Activated naive CD4-positive, alpha-beta T cell treated with anti-CD3 and anti-CD28 coated beads, Interleukin-2, amount 10 ng/mL, durations not matched to agents 7 days and 5 days (primary cell): ENCODE results near the gene TTBK2.
"Not testable (repeated sequence)": the region's sequence is repeated elsewhere in the genome, so short reads cannot be mapped to it uniquely, and the experiment has no call there.

Source experiments
- CTCF ChIA-PET: fragments of 350-600 bp; sonication (Branson Sonifier 250); formaldehyde crosslinking; loops from one replicate; lab custom pipeline; 2021; ENCODE audit warnings: antibody characterized with exemption; lab: Charles Lee
- DNase-seq: peaks from one replicate; pipeline ENCODE4 v3.0.0-alpha.2; 2020
- H3K27ac Mint-ChIP-seq: one replicate; pipeline ENCODE4 v1.8.0; 2021; ENCODE audit warnings: mild to moderate bottlenecking, moderate library complexity, mixed read lengths
- H3K27me3 Mint-ChIP-seq: one replicate; pipeline ENCODE4 v1.8.0; 2021; ENCODE audit warnings: mild to moderate bottlenecking, mixed read lengths
- H3K36me3 Mint-ChIP-seq: one replicate; pipeline ENCODE4 v1.8.0; 2021; ENCODE audit warnings: mixed read lengths
- H3K4me1 Mint-ChIP-seq: one replicate; pipeline ENCODE4 v1.8.0; 2021; ENCODE audit warnings: mixed read lengths
- H3K4me3 Mint-ChIP-seq: one replicate; pipeline ENCODE4 v1.8.0; 2021; ENCODE audit warnings: mild to moderate bottlenecking, moderate library complexity, mixed read lengths
- H3K9me3 Mint-ChIP-seq: one replicate; pipeline ENCODE4 v1.8.0; 2021; ENCODE audit warnings: mixed read lengths

Gene TTBK2

GRCh38 chr15:42786978-42787377 is 133.6 kb downstream of the TTBK2 start:
- Mint-ChIP-seq H3K36me3 (no peaks in the 10 kb centered on the region), H3K27ac (no peak overlapping the region), H3K27me3 (no peaks in the 10 kb centered on the region), H3K9me3 (no peaks in the 10 kb centered on the region), H3K4me1 (no peaks in the 10 kb centered on the region), H3K4me3 (no peak overlapping the region)
- DNase-seq: no peak
- CTCF ChIA-PET: no interaction called here

- Mint-ChIP-seq H3K4me3 (no peak overlapping the region), H3K36me3 (no peaks in the 10 kb centered on the region), H3K4me1 (no peaks in the 10 kb centered on the region), H3K27ac (no peak overlapping the region), H3K9me3 (no peaks in the 10 kb centered on the region), H3K27me3 (no peaks in the 10 kb centered on the region)
- DNase-seq: no peak
- CTCF ChIA-PET: no interaction called here
Observed at GRCh38 chr15:42785569-42785968, 135.0 kb downstream of the TTBK2 start.

DNA sequence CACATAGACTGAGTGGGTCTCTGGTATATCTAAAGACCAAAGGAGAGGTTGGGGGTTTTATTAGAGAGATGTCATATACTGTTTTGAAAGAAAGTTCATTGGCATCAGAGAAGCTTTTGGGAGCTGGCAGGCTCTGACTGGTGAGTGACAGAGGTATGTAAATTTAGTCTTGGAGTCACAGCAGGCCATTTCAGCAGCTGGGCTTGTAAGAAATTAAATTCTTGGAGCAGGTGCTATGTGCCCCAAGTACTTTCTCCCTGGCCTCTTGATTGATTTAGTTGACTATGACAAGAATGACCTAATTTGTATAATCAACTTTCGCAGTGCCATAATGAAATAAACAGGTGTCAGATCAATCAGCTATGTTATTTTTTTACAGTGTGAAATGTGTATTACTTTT is 135.9 kb downstream of the TTBK2 start:
- no peak overlapping the region for H3K4me3 Mint-ChIP-seq
- CTCF ChIA-PET: interaction anchor here (0.6 kb wide), 1 partner anchor 226 kb away, joined by 5 read pairs; no protein-coding TSS in a partner anchor
- H3K4me1 Mint-ChIP-seq: no peaks in the 10 kb centered on the region
- no peaks in the 10 kb centered on the region for H3K27me3 Mint-ChIP-seq
- no peak overlapping the region for H3K27ac Mint-ChIP-seq
- no peak for DNase-seq
- no peaks in the 10 kb centered on the region for H3K36me3 Mint-ChIP-seq
- H3K9me3 Mint-ChIP-seq: no peaks in the 10 kb centered on the region

- no peaks in the 10 kb centered on the region for H3K4me1 Mint-ChIP-seq
- H3K4me3 Mint-ChIP-seq: no peak overlapping the region
- no peaks in the 10 kb centered on the region for H3K9me3 Mint-ChIP-seq
- no peaks in the 10 kb centered on the region for H3K36me3 Mint-ChIP-seq
- H3K27ac Mint-ChIP-seq: no peak overlapping the region
- H3K27me3 Mint-ChIP-seq: no peaks in the 10 kb centered on the region
- DNase-seq: no peak
- CTCF ChIA-PET: no interaction called here
Observed at GRCh38 chr15:42782716-42783115, 137.9 kb downstream of the TTBK2 start.

GRCh38 chr15:42775416-42775815 is 145.2 kb downstream of the TTBK2 start:
- Mint-ChIP-seq H3K27ac (no peak overlapping the region), H3K27me3 (no peaks in the 10 kb centered on the region), H3K9me3 (no peaks in the 10 kb centered on the region), H3K4me3 (no peak overlapping the region), H3K36me3 (peaks cover 8% of the 10 kb centered on the region), H3K4me1 (no peaks in the 10 kb centered on the region)
- DNase-seq: no peak
- CTCF ChIA-PET: no interaction called here

DNA sequence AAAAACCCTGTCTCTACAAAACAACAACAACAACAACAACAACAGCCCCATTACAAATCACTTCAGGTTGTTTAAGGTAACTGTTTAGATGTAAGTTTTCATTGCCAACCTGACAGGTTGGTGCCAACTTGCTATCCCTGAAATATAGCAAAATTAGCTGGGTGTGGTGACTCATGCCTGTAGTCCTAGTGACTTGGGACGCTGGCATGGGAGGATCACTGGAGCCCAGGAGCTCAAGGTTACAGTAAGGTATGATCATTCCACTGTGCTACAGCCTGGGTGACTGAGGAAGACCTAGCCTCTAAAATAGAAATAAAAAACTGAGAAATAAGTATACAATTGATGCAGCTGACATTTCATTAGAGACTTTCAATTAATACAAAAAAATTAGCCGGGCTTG is 147.7 kb downstream of the TTBK2 start:
- DNase-seq: no peak
- H3K36me3 Mint-ChIP-seq: peaks cover 16% of the 10 kb centered on the region
- no peak overlapping the region for H3K27ac Mint-ChIP-seq
- no peaks in the 10 kb centered on the region for H3K4me1 Mint-ChIP-seq
- no peaks in the 10 kb centered on the region for H3K27me3 Mint-ChIP-seq
- H3K4me3 Mint-ChIP-seq: no peak overlapping the region
- CTCF ChIA-PET: no interaction called here
- H3K9me3 Mint-ChIP-seq: peaks cover 7% of the 10 kb centered on the region

DNA sequence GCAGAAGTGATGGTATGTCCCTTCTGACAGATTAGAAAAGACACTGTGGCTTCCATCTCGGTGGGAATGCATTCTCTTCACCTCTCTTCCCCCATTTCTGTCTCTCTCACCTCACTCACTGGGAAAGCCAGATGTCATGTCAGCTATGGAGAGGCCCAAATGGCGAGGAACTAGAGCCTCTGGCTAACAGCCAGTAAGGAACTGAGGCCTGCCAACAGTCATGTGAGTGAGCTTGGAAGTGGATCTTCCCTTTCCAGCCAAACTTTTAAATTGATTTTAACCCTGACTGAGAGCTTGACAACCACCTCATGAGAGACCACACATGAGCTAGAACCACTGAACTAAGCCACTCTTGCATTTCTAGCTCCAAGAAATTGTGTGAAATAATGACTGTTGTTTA is 148.4 kb downstream of the TTBK2 start:
- Mint-ChIP-seq H3K4me3 (no peak overlapping the region), H3K36me3 (peaks cover 17% of the 10 kb centered on the region), H3K4me1 (no peaks in the 10 kb centered on the region), H3K27ac (no peak overlapping the region), H3K27me3 (no peaks in the 10 kb centered on the region), H3K9me3 (peaks cover 8% of the 10 kb centered on the region)
- DNase-seq: no peak
- CTCF ChIA-PET: no interaction called here

DNA sequence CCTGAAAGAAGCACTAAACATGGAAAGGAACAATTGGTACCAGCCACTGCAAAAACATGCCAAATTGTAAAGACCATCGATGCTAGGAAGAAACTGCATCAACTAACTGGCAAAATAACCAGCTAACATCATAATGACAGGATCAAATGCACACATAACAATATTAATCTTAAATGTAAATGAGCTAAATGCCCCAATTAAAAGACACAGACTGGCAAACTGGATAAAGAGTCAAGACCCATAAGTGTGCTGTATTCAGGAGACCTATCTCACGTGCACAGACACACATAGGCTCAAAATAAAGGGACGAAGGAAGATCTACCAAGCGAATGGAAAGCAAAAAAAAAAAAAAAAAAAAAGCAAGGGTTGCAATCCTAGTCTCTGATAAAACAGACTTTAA is 154.5 kb downstream of the TTBK2 start:
- H3K27ac Mint-ChIP-seq, DNase-seq, CTCF ChIA-PET, H3K27me3 Mint-ChIP-seq, H3K4me3 Mint-ChIP-seq, H3K4me1 Mint-ChIP-seq: not testable (repeated sequence)
- peaks cover 30% of the 10 kb centered on the region for H3K36me3 Mint-ChIP-seq
- H3K9me3 Mint-ChIP-seq: peaks cover 37% of the 10 kb centered on the region

DNA sequence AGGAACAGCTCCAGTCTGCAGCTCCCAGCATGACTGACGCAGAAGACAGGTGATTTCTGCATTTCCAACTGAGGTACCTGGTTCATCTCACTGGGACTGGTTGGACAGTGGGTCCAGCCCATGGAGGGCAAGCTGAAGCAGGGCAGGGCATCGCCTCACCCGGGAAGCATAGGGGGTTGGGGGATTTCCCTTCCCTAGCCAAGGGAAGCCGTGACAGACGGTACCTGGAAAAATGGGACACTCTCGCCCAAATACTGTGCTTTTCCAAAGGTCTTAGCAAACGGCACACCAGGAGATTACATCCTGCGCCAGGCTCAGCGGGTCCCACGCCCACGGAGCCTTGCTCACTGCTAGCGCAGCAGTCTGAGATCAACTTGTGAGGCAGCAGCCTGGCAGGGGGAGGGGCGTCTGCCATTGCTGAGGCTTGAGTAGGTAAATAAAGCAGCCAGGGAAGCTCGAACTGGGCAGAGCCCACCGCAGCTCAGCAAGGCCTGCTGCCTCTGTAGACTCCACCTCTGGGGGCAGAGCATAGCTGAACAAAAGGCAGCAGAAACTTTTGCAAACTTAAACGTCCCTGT is 156.3 kb downstream of the TTBK2 start:
- H3K4me1 Mint-ChIP-seq, H3K27ac Mint-ChIP-seq, H3K27me3 Mint-ChIP-seq, DNase-seq, H3K4me3 Mint-ChIP-seq, CTCF ChIA-PET: not testable (repeated sequence)
- H3K36me3 Mint-ChIP-seq: peaks cover 32% of the 10 kb centered on the region
- H3K9me3 Mint-ChIP-seq: peaks cover 40% of the 10 kb centered on the region

- Mint-ChIP-seq H3K36me3 (peaks cover 25% of the 10 kb centered on the region), H3K9me3 (peaks cover 35% of the 10 kb centered on the region)
- H3K4me1 Mint-ChIP-seq, H3K4me3 Mint-ChIP-seq, CTCF ChIA-PET, H3K27me3 Mint-ChIP-seq, DNase-seq, H3K27ac Mint-ChIP-seq: not testable (repeated sequence)
Observed at GRCh38 chr15:42761813-42762212, 158.8 kb downstream of the TTBK2 start.

DNA sequence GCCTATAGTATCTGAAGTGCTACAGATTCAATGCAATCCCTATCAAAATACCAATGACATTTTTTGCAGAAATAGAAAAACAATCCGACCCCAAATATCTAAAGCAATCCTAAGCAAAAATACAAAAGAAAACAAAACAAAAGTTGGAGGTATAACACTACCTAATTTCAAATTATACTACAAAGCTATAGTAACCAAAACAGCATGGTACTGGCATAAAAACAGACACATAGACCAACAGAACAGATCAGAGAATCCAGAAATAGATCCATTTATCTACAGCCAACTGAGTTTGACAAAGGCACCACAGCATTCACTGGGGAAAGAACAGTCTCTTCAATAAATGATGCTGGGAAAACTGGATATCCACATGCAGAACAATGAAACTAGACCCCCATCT is 159.8 kb downstream of the TTBK2 start:
- H3K9me3 Mint-ChIP-seq: peaks cover 28% of the 10 kb centered on the region
- H3K4me3 Mint-ChIP-seq: no peak overlapping the region
- DNase-seq: no peak
- H3K27me3 Mint-ChIP-seq: no peaks in the 10 kb centered on the region
- no peaks in the 10 kb centered on the region for H3K4me1 Mint-ChIP-seq
- peaks cover 20% of the 10 kb centered on the region for H3K36me3 Mint-ChIP-seq
- H3K27ac Mint-ChIP-seq: no peak overlapping the region
- CTCF ChIA-PET: no interaction called here

- CTCF ChIA-PET: interaction anchor here (1.1 kb wide), 1 partner anchor 443 kb away, joined by 3 read pairs; no protein-coding TSS in a partner anchor
- DNase-seq: no peak
- Mint-ChIP-seq H3K9me3 (peaks cover 22% of the 10 kb centered on the region), H3K4me3 (no peak overlapping the region), H3K4me1 (no peaks in the 10 kb centered on the region), H3K27ac (no peak overlapping the region), H3K27me3 (no peaks in the 10 kb centered on the region), H3K36me3 (peaks cover 16% of the 10 kb centered on the region)
Observed at GRCh38 chr15:42759093-42759492, 161.5 kb downstream of the TTBK2 start.

GRCh38 chr15:42750306-42750705 is 170.3 kb downstream of the TTBK2 start:
- H3K4me3 Mint-ChIP-seq: no peak overlapping the region
- CTCF ChIA-PET: no interaction called here
- H3K9me3 Mint-ChIP-seq: peaks cover 4% of the 10 kb centered on the region
- no peak for DNase-seq
- peaks cover 31% of the 10 kb centered on the region for H3K36me3 Mint-ChIP-seq
- no peak overlapping the region for H3K27ac Mint-ChIP-seq
- H3K27me3 Mint-ChIP-seq: no peaks in the 10 kb centered on the region
- H3K4me1 Mint-ChIP-seq: no peaks in the 10 kb centered on the region

DNA sequence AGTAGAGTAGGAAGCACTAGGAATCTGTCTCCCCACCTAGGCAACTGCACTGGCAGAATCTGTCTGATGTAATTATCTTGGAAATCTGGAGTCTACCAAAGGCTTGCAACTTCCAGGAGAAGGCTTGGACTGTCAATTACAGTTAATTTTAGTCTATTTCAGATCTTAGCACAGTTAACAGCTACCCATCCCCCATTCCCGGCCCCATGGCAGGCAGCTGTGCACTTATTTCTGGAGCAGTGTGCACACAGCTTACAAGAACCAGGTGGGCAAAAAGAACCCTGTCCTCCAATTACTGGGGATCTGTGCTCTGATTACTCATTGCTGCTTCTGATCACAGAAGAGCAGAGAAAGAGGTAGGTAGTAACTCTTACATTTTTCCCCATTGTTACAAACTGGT is 171.3 kb downstream of the TTBK2 start:
- H3K27ac Mint-ChIP-seq: no peak overlapping the region
- no peak for DNase-seq
- no peaks in the 10 kb centered on the region for H3K27me3 Mint-ChIP-seq
- H3K4me3 Mint-ChIP-seq: no peak overlapping the region
- peaks cover 31% of the 10 kb centered on the region for H3K36me3 Mint-ChIP-seq
- CTCF ChIA-PET: interaction anchor here (0.7 kb wide), 1 partner anchor 594 kb away, joined by 3 read pairs; no protein-coding TSS in a partner anchor
- no peaks in the 10 kb centered on the region for H3K4me1 Mint-ChIP-seq
- H3K9me3 Mint-ChIP-seq: peaks cover 4% of the 10 kb centered on the region

DNA sequence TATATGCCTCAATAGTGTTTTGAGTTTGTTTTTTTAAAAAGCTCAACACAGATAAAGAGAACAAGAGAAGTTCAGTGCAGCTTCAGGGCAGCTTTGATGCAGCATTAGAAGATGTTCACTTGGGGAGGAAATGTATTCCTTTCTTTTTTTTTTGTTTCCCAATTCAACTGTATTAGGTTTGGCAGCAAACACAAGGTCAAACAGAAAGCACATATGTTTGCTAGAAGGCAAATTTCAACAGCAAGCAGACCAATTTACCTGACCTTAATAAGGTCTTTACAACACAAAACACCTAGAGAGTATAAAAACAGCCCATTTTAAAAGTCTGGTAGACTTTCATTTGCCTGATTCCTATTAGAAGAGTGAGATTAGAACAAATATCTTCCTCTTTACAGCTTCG is 176.4 kb downstream of the TTBK2 start:
- CTCF ChIA-PET: no interaction called here
- Mint-ChIP-seq H3K4me3 (no peak overlapping the region), H3K27ac (no peak overlapping the region), H3K36me3 (peaks cover 2% of the 10 kb centered on the region), H3K4me1 (no peaks in the 10 kb centered on the region), H3K27me3 (no peaks in the 10 kb centered on the region), H3K9me3 (no peaks in the 10 kb centered on the region)
- DNase-seq: no peak
